ENCODE data around the gene CERK. TPM values are rescaled to one million over a fixed set of nuclear protein-coding genes. Genes with fewer than 3 reads are reported as not detected.

CERK gene
- total RNA-seq, 1 donor from 2014 or later, result 69.6 TPM

DNA sequence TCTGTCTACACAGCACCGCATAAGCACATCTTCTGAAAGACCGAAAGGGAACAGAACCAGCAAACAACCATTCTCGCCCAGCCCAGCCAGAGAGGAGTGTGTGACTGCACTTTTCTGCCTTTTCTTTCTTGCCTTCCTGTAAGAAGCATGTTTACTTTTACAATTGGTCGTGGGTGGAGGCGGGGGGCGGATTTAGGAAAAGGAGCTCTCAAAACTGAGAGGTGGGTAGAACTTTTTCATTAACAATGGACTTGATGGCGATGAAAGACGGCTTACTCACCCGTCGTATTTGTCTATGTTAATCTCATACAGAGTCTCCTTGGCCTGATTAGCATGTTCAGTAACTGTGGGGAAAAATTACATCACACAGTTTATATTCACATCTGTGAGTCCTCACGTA lies 27.2 kb downstream of the CERK start:
- intact Hi-C loops (cut with micrococcal nuclease), result no loop called here
- no peaks in the 10 kb centered on the region for H3K27me3 Mint-ChIP-seq (ENCODE audit: insufficient read depth)
- no peak overlapping the region for H3K27ac Mint-ChIP-seq
- H3K4me1 Mint-ChIP-seq (ENCODE audit: low read depth), result no peaks in the 10 kb centered on the region
- no peak for DNase-seq (ENCODE audit: low spot score)
- peaks cover 64% of the 10 kb centered on the region for H3K36me3 Mint-ChIP-seq (ENCODE audit: low read depth)
- H3K9me3 Mint-ChIP-seq, result no peaks in the 10 kb centered on the region
- H3K4me3 Mint-ChIP-seq, result no peak overlapping the region

DNA sequence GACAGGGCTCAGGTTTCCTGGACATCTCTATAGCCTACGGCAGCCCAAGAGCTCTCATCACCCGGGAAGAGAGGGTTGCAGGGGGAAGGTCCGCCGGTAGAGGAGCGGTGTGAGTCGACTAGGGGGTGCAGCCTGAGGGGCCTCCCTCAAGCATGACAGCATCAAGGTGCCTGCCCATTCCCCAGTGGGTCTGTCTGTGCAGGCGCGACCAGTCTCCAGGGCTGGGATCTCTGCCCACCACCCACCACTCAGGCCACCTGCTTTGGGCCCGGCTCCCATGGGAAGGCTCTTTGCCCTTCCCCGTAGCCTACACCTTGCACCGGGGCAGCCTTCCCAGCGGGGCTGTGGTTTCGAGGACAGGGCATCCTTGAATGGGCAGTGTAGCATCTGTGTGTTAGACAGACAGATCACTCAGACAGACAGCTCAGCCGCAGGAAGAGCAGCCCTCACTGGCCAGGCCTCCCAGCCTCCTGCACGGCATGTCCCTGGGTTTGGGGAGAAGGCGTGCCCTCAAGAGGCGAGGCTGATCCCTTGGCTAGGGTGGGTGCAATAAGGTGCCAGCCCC lies 29.2 kb downstream of the CERK start:
- peaks cover 66% of the 10 kb centered on the region for H3K36me3 Mint-ChIP-seq (ENCODE audit: low read depth)
- H3K4me3 Mint-ChIP-seq, result no peak overlapping the region
- no peak for DNase-seq (ENCODE audit: low spot score)
- H3K4me1 Mint-ChIP-seq (ENCODE audit: low read depth), result no peaks in the 10 kb centered on the region
- H3K9me3 Mint-ChIP-seq, result no peaks in the 10 kb centered on the region
- H3K27me3 Mint-ChIP-seq (ENCODE audit: insufficient read depth), result no peaks in the 10 kb centered on the region
- intact Hi-C loops (cut with micrococcal nuclease), result no loop called here
- H3K27ac Mint-ChIP-seq, result no peak overlapping the region

DNA sequence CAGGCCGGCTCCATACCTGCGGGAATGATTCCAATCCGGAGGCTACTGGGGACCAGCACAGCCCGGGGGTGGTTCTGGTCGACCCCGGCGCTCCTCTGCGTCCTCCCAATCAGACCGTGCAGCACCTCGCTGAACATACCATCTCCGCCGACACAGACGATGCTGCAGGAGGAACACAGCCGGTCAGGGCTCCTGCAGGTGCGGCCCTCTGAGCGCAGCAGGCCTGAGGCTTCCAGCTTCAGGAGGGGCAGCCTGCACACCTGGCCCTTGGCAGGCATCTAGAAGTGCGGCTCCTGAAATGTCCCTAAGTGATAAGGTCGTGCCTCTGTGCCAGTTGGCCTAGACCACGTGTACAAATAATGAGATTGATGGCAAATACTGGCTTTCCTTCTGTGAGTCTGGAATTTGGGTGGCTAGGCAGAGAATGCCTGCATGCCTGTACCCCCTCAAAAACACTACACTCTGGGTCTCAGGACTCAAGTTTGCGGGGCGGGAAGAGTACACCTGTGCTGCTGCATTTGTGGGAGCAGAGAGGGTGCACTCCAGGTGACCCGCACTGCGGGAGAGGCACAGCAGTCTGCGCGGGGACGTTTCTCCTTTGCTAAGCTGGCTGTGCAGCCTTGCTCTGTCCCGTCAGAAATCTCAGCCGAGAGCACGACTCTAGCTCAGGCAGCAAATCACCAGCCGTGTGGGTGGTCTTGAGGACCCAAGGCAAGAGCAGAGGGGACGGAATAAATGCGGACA lies 30.1 kb downstream of the CERK start:
- Mint-ChIP-seq H3K4me3 (no peak overlapping the region), H3K36me3 (ENCODE audit: low read depth) (peaks cover 64% of the 10 kb centered on the region), H3K4me1 (ENCODE audit: low read depth) (no peaks in the 10 kb centered on the region), H3K27me3 (ENCODE audit: insufficient read depth) (no peaks in the 10 kb centered on the region), H3K27ac (peak overlapping the region; percentile 52), H3K9me3 (no peaks in the 10 kb centered on the region)
- DNase-seq (ENCODE audit: low spot score), result no peak
- intact Hi-C loops (cut with micrococcal nuclease), result no loop called here

DNA sequence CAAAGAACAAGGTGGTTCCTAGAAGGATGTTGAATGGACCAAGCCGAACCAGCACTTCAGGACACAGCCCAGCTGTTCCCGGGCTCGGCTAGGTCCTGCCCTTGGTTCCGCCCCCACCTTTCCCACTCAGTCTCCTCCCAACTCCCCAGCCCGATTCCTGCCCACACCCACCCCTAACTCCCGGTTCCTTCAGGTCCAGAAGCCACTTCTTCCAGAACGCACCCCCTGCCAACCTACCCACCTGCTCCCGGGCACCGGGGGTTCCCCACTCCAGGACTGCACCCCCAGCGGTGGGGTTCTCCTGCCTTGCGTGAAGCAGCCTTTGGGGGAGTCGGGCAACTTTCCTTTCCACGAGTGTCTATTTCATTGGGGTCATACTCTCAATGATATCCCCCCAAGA lies 30.7 kb downstream of the CERK start:
- Mint-ChIP-seq H3K4me1 (ENCODE audit: low read depth) (no peaks in the 10 kb centered on the region), H3K4me3 (no peak overlapping the region), H3K36me3 (ENCODE audit: low read depth) (peaks cover 64% of the 10 kb centered on the region), H3K27ac (no peak overlapping the region), H3K27me3 (ENCODE audit: insufficient read depth) (no peaks in the 10 kb centered on the region), H3K9me3 (no peaks in the 10 kb centered on the region)
- DNase-seq (ENCODE audit: low spot score), result no peak
- intact Hi-C loops (cut with micrococcal nuclease), result no loop called here

DNA sequence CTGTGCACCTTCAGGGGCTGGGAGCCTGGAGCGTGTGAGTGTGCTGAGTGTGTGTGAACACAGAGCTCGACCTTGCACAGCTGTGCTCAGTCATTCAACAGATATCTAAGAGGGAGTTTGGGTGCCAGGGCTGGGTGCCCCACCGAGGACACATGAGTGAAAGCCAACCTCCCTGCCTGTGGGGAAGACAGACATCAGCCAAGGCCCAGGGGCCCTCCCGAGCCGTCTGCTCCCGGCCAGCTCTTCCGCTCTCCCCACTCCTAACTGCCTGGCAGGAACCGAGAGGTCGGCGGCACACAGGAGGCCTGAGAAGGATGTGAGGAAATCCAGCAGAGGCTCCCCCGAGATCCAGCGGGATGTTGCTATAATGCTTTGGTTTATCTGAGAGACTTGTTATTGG lies 32.0 kb downstream of the CERK start:
- H3K36me3 Mint-ChIP-seq (ENCODE audit: low read depth), result peaks cover 52% of the 10 kb centered on the region
- H3K27me3 Mint-ChIP-seq (ENCODE audit: insufficient read depth), result no peaks in the 10 kb centered on the region
- no peak overlapping the region for H3K27ac Mint-ChIP-seq
- no peak overlapping the region for H3K4me3 Mint-ChIP-seq
- H3K9me3 Mint-ChIP-seq, result no peaks in the 10 kb centered on the region
- DNase-seq (ENCODE audit: low spot score), result no peak
- H3K4me1 Mint-ChIP-seq (ENCODE audit: low read depth), result no peaks in the 10 kb centered on the region
- intact Hi-C loops (cut with micrococcal nuclease), result no loop called here

DNA sequence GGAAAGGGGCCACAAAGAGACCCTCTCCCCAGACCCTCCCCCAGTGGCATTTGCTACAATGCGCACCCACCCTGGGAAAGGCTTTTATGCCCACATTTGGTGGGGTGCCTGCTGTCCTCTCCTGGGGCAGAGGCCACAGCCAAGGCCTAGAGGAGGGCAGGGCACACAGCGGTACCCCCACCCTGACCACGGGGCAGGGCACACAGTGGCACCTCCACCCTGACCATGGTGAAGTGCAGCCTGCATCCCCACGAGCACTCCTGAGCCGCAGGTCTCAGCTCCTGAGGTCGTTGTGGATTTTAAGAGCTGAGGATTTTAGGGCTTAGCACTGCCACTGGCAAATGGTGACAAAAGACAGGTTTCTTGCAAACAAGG lies 34.1 kb downstream of the CERK start:
- Mint-ChIP-seq H3K4me3 (no peak overlapping the region), H3K9me3 (no peaks in the 10 kb centered on the region), H3K27me3 (ENCODE audit: insufficient read depth) (no peaks in the 10 kb centered on the region), H3K4me1 (ENCODE audit: low read depth) (no peaks in the 10 kb centered on the region), H3K36me3 (ENCODE audit: low read depth) (peaks cover 46% of the 10 kb centered on the region), H3K27ac (no peak overlapping the region)
- DNase-seq (ENCODE audit: low spot score), result no peak
- intact Hi-C loops (cut with micrococcal nuclease), result no loop called here

DNA sequence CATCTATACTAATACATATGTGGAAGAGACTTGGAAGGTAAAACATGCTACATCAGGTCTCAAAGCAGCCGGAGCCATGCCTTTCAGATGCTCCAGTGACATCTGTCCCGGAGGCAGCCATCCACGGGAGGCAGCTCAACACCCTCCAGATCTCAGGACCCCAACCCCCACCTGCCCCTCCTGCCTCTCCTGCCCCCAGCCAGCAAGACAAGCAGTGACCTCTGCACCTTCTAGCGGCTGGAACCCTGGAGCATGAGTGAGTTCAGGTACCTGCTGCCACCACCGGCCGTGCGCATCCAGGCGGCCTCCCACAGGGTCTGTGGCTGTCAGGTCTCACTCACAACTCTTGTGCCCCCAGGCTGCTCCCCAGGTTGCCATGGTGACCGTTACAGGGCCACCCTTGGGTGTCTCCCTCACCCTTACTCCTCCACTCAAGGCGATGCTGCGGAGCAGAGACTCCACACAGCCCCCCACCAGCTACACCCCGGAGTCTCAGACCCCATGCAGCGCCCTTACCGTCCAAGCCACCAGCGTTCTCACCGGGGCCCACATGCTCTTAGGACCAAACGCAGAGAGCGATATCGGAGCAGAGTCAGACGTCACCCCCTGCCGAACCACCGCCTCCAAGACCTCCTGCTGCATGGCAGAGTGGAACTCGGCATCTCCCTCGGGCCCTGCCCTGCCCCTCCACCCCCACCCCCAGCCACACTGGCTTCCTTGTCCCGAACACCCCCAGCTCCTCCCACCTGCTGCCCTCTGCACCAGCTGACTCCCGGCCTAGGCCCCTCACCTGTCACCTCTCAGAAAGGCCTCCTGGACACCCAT lies 34.7 kb downstream of the CERK start:
- intact Hi-C loops (cut with micrococcal nuclease), result no loop called here
- H3K9me3 Mint-ChIP-seq, result no peaks in the 10 kb centered on the region
- H3K27ac Mint-ChIP-seq, result no peak overlapping the region
- H3K27me3 Mint-ChIP-seq (ENCODE audit: insufficient read depth), result no peaks in the 10 kb centered on the region
- no peaks in the 10 kb centered on the region for H3K4me1 Mint-ChIP-seq (ENCODE audit: low read depth)
- no peak overlapping the region for H3K4me3 Mint-ChIP-seq
- H3K36me3 Mint-ChIP-seq (ENCODE audit: low read depth), result peaks cover 42% of the 10 kb centered on the region
- no peak for DNase-seq (ENCODE audit: low spot score)

DNA sequence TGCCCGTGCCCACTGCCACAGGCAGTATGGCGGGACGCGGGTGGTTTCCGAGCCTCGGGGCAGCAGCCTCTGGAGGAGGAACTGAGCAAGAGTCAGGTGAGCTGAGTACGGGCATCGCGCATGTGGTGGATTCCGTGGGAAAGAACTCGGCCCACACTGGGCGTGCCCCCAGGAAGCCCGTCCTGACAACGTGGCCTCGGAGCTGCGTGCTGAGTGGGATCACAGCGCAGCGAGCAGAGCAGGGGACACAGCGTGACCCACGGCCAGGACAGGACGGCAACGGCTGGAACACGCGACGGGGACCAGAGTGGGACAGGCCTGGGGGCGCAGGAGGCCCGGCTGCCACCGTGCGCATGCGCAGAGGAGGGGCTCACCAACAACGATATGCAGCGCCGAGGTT lies 36.8 kb downstream of the CERK start:
- intact Hi-C loops (cut with micrococcal nuclease), result no loop called here
- Mint-ChIP-seq H3K4me3 (no peak overlapping the region), H3K4me1 (ENCODE audit: low read depth) (no peaks in the 10 kb centered on the region), H3K36me3 (ENCODE audit: low read depth) (peaks cover 33% of the 10 kb centered on the region), H3K27ac (no peak overlapping the region), H3K9me3 (no peaks in the 10 kb centered on the region), H3K27me3 (ENCODE audit: insufficient read depth) (no peaks in the 10 kb centered on the region)
- DNase-seq (ENCODE audit: low spot score), result no peak

DNA sequence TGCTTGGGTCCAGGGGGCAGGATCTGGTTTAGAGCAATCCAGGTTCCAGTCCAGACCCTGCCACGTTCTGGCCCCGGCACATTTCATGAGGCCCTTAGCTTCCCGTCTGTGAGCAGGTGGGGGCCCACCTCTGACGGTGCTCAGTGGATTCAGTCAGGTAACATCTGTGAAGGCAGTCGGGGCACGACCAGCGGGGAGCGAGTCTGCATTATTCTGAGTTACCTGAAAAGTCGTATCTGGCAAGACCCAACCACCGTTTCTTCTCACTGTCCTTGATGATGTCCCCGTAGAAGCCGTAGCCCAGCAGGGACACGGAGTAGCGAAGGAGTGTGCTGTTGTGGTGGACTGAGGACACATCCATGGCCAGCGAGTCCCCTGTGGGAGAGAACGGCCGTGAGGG lies 39.0 kb downstream of the CERK start:
- Mint-ChIP-seq H3K4me1 (ENCODE audit: low read depth) (no peaks in the 10 kb centered on the region), H3K27ac (peak overlapping the region; percentile 61), H3K27me3 (ENCODE audit: insufficient read depth) (no peaks in the 10 kb centered on the region), H3K36me3 (ENCODE audit: low read depth) (peaks cover 24% of the 10 kb centered on the region), H3K9me3 (no peaks in the 10 kb centered on the region), H3K4me3 (no peak overlapping the region)
- intact Hi-C loops (cut with micrococcal nuclease), result no loop called here
- DNase-seq (ENCODE audit: low spot score), result no peak

DNA sequence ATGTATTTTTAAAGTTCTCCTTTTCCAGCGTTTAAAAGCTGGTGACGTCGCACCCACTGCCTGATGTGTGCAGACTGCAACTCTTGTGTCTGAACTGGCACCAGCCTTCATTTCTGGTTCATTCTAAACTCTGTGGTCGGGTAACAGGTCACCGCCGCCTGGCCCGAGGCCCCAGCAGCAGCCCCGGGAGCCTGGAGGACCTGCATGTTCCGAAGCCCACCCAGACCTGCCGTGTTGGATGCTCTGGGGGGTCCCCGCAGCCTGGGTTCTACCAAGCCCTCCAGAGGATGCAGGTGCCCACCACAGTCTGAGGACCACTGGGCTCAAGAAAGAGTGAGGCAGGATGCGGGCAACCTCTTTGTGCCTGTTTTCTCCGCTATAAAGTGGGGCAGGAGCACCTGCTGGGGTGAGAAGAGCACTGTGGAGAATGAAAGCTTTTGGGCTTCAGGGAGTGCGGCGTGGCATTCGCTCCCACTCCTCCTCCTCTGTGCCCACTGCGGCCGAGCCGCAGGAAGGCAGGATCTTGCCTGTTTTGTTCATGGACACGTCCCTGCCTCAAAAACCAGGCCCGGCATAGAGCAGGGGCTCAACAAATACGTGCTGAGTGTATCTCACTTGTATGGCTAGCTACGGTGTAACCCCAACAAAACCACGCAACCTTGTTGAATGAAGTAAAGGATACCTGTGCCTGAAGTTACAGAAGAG lies 40.1 kb downstream of the CERK start:
- intact Hi-C loops (cut with micrococcal nuclease), result no loop called here
- DNase-seq (ENCODE audit: low spot score), result no peak
- Mint-ChIP-seq H3K4me3 (no peak overlapping the region), H3K36me3 (ENCODE audit: low read depth) (peaks cover 22% of the 10 kb centered on the region), H3K27ac (no peak overlapping the region), H3K9me3 (no peaks in the 10 kb centered on the region), H3K4me1 (ENCODE audit: low read depth) (no peaks in the 10 kb centered on the region), H3K27me3 (ENCODE audit: insufficient read depth) (no peaks in the 10 kb centered on the region)

DNA sequence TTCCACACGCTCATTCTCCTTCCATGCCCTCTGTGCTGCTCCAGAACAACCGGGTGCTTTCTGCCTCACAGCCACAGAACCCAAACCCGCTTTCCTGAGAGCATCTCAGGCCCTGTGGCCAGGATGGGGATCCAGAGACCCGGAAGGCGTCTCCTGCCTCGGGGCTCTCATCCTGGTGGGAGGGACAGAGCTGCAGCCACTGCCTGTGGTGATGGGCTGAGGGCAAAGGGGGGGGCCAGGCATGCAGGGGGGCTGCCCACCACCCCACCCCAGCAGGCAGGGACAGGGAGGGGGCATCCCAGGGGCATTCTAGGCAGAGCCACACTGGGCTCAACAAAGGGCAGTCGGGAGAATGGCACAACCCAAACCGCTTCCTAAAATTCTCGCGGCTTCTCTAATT lies 41.4 kb downstream of the CERK start:
- Mint-ChIP-seq H3K4me3 (no peak overlapping the region), H3K27ac (no peak overlapping the region), H3K9me3 (no peaks in the 10 kb centered on the region), H3K4me1 (ENCODE audit: low read depth) (no peaks in the 10 kb centered on the region), H3K27me3 (ENCODE audit: insufficient read depth) (no peaks in the 10 kb centered on the region), H3K36me3 (ENCODE audit: low read depth) (peaks cover 24% of the 10 kb centered on the region)
- DNase-seq (ENCODE audit: low spot score), result no peak
- intact Hi-C loops (cut with micrococcal nuclease), result no loop called here

DNA sequence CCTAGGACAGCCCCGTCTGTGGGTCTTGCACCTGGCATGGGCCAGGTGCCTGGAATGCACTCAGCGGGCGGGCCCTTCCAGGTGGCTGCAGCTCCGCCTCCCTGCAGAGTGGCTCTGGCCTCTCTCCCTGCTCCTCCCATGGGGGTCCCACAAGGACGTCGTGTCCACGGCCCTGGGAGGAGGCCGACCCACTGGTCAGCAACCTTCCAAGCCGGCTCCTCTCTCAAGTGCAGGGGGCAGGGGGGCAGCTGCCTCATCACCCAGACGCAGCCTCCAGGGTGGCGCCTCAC lies 41.9 kb downstream of the CERK start:
- Mint-ChIP-seq H3K27me3 (ENCODE audit: insufficient read depth) (no peaks in the 10 kb centered on the region), H3K4me3 (no peak overlapping the region), H3K36me3 (ENCODE audit: low read depth) (peaks cover 27% of the 10 kb centered on the region), H3K9me3 (no peaks in the 10 kb centered on the region), H3K27ac (no peak overlapping the region), H3K4me1 (ENCODE audit: low read depth) (no peaks in the 10 kb centered on the region)
- intact Hi-C loops (cut with micrococcal nuclease), result no loop called here
- DNase-seq (ENCODE audit: low spot score), result no peak
